SIG-M5 treated with dmso at 0.1 percent for 504 hours (cell line): ENCODE results near the gene MRGPRG.

Source experiments
- DNase-seq: peaks from one replicate; lab custom pipeline; 2025; ENCODE audit not compliant: unreplicated experiment; lab: John Stamatoyannopoulos, UW

Gene MRGPRG

GRCh38 chr11:3195251-3196160 is 23.1 kb downstream of the MRGPRG start:
- DNase-seq = no peak

- DNase-seq = no peak
Measured at GRCh38 chr11:3194016-3194816, 24.4 kb downstream of the MRGPRG start.

GRCh38 chr11:3193373-3194015 is 25.1 kb downstream of the MRGPRG start:
- DNase-seq = no peak

GRCh38 chr11:3192511-3193372 is 25.9 kb downstream of the MRGPRG start:
- no peak for DNase-seq

- no peak for DNase-seq
Measured at GRCh38 chr11:3191586-3192324, 26.9 kb downstream of the MRGPRG start.

- DNase-seq = no peak
Measured at GRCh38 chr11:3190600-3190999, 28.0 kb downstream of the MRGPRG start.

GRCh38 chr11:3189886-3190583 is 28.6 kb downstream of the MRGPRG start:
- DNase-seq = no peak

- DNase-seq = no peak
Measured at GRCh38 chr11:3189196-3189843, 29.3 kb downstream of the MRGPRG start.

- DNase-seq = no peak
Measured at GRCh38 chr11:3188496-3189195, 30.0 kb downstream of the MRGPRG start.

GRCh38 chr11:3186166-3186953 is 32.3 kb downstream of the MRGPRG start:
- no peak for DNase-seq

GRCh38 chr11:3184732-3185347 is 33.8 kb downstream of the MRGPRG start:
- DNase-seq = no peak

- DNase-seq = no peak
Measured at GRCh38 chr11:3183523-3183922, 35.1 kb downstream of the MRGPRG start.

- no peak for DNase-seq
Measured at GRCh38 chr11:3182462-3182852, 36.2 kb downstream of the MRGPRG start.

- DNase-seq = no peak
Measured at GRCh38 chr11:3181725-3182461, 36.7 kb downstream of the MRGPRG start.

GRCh38 chr11:3180869-3181268 is 37.7 kb downstream of the MRGPRG start:
- DNase-seq = no peak

- DNase-seq = no peak
Measured at GRCh38 chr11:3178349-3178748, 40.3 kb downstream of the MRGPRG start.
